ENCODE data around the gene CDKAL1.
"Not testable (repeated sequence)": the region's sequence is repeated elsewhere in the genome, so short reads cannot be mapped to it uniquely, and the experiment has no call there.

Gene CDKAL1

DNA sequence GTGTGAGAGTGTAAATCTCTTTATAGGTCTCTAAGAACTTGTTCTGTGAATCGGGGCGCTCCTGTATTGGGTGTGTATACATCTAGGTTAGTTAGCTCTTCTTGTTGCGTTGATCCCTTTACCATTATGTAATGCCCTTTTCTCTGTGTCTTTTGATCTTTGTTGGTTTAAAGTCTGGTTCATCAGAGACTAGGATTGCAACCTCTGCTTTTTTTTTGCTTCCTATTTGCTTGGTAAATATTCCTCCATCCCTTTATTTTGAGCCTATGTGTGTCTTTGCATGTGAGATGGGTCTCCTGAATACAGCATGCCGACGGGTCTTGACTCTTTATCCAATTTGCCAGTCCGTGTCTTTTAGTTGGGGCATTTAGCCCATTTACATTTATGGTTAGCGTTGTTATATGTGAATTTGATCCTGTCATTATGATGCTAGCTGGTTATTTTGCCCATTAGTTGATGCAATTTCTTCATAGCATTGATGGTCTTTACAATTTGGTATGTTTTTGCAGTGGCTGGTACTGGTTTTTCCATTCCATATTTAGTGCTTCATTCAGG lies 60.1 kb downstream of the CDKAL1 start:
- not testable (repeated sequence) for DNase-seq (ENCODE audit: low read depth)

DNA sequence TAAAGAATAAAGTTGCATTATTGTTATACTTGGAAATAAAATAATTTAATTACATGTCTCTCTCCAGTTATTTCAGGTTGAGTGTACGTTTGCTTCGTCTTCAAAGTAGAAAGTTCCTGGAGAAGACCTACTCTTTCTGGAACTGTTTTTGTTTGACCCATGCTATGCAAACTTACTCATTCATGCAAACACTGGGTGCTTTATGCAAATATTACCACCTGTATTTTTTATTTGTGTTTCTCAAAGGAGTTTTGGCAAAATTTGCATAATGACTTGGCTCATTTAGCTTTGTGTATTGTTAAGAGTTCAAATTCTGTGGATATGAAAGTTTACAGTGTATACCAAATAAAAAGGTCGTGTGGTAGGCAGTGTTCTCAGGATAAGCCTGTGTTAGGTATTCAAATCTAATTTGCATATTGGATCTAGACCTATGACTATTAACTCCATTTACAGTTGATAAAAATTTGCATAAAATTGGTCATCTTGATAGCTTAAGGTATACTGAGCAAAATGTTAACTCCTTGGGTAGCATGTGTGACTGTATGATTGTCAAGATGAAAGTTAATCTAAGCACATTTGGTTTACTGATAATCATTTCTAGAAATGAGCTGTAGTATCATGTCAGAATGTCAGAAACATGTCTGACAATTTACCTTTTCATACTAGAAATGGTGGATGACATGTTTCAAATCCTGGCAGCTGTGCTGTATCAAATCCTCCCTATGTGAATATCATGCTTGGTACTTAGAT lies 65.2 kb downstream of the CDKAL1 start:
- DNase-seq (ENCODE audit: low read depth), result no peak

DNA sequence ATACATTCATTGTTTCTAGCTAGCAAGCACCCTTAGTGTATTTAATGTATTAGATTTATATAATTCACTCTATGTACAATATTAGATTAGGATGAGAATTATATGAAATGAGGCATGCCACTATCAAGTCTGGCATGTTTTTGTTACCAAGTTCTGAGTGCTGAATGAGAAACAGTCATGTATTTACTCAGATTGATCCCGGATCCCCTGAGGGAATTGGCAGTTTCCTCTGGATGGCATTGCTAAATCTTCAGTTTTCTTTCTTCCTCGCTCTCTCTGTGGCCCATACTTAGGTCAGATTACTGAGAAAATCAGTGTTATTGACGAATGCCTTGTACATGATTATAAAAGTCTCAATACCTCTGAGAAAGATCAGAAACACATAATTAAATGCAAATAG lies 66.6 kb downstream of the CDKAL1 start:
- DNase-seq (ENCODE audit: low read depth), result no peak

DNA sequence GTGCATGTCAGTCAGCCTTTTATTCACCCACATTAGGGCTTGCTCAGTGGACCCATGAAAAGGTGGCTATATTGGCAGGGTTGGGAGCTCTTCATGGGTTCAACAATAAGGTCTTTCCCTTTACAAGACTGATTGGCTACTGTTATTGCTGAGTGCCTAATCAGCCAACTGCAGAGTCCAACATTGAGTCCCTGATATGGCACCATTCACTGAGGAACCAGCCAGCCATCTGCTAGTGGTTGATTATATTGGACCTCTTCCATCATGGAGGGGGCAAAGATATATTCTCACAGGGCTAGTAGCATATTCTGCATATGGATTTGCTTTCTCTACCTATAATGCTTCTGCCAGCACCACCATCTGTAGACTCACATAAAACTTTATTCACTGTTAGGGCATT lies 69.9 kb downstream of the CDKAL1 start:
- DNase-seq (ENCODE audit: low read depth), result no peak

DNA sequence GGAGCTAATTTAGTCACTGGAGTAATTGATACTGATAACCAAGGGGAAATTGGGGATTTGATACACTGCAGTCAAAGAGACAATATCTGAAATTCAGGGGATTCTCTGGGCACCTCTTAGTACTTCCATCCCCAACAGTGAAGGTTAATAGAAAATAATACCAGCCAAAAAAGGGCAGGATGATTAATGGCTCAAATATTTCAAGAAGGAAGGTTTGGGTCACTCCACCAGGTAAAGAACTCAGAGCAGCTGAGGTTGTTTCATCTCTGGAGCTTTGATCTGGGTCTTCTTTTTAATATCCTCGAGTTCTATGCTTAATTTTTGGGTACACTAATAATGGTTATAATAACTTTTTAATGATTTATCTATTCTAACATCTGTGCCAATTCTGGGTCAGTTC lies 70.8 kb downstream of the CDKAL1 start:
- DNase-seq (ENCODE audit: low read depth), result no peak

DNA sequence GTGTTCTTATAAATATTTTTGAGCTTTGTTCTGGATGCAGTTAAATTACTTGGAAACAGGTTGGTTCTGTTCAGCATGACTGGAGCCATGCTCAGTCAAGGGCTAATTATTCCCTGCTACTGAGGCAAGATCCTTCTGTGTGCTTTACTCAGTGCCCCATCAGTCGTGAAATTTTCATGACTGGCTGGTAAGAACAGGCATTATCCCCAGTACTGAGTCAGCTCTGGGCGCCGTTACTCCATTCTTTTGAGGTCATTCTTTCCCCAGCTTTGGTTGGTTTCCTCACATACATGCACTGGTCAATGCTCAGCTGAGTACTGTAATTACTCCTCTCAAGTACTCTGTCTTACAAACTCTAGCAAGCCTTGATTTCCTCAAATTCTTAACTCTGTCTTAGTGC lies 71.3 kb downstream of the CDKAL1 start:
- no peak for DNase-seq (ENCODE audit: low read depth)

DNA sequence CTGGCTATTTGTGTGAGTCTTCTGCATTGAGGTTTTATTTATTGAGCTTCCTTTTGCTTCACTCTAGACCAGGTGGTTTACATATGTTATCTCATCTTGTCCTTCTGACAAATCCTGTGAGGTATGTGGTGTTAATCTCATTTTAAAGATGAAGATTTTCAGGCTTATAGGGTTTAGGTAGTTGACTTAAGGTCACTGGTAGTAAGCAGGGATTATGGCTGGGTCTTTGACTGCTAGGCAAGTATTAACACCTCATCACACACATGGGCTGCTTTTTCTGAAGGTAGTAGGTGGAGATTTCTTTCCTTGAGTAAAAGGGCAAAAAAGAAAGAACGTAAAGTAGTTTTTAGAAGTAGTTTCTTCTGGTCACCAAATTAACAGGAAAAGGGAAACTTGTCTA lies 72.6 kb downstream of the CDKAL1 start:
- no peak for DNase-seq (ENCODE audit: low read depth)

DNA sequence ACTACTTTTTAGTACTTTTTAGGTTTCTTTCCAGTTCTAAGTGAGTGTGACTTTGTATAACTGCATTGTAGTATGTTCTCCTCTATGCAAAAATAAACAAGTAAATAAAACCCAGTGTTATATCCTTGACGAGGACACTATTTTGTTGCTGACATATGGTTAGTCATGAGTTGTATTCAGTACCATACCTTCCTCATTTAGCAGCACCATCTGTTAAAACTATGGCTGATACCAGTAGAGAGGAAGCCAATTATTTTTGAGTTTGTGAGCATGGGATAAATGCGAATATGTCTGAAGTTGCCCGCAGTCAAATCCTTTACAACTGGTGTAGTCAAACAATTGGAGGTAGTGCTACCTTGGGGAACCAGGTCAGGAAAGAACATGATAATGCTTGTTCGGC lies 74.1 kb downstream of the CDKAL1 start:
- no peak for DNase-seq (ENCODE audit: low read depth)

DNA sequence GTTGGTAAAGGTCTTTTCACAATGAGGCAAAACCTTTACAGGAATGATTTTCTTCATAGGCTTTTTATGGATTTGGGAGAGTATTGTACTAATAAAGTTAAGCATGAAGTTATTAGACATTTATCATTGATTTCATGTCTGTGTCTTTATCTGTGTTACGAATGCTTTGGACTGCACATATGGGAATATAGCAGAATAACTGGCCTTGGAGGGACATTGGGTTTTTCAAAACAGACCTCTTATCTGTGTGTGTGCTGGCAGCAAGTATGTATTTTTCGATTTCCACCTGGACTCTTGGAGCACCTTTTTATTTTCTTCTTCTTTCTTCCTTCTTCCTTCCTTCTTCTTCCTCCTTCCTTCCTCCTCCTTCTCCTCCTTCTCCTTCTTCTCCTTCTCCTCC lies 74.6 kb downstream of the CDKAL1 start:
- no peak for DNase-seq (ENCODE audit: low read depth)

DNA sequence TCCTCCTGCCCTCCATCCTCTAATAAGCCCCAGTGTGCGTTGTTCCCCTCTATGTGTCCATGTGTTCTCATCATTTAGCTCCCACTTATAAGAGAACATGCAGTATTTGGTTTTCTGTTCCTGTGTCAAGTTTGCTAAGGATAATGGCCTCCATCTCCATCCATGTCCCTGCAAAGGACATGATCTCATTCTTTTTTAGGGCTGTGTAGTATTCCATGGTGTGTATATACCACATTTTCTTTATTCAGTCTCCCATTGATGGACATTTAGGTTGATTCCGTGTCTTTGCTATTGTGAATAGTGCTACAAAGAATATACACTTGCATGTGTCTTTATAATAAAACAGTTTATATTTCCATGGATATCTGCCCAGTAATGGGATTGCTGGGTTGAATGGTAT lies 75.7 kb downstream of the CDKAL1 start:
- not testable (repeated sequence) for DNase-seq (ENCODE audit: low read depth)

DNA sequence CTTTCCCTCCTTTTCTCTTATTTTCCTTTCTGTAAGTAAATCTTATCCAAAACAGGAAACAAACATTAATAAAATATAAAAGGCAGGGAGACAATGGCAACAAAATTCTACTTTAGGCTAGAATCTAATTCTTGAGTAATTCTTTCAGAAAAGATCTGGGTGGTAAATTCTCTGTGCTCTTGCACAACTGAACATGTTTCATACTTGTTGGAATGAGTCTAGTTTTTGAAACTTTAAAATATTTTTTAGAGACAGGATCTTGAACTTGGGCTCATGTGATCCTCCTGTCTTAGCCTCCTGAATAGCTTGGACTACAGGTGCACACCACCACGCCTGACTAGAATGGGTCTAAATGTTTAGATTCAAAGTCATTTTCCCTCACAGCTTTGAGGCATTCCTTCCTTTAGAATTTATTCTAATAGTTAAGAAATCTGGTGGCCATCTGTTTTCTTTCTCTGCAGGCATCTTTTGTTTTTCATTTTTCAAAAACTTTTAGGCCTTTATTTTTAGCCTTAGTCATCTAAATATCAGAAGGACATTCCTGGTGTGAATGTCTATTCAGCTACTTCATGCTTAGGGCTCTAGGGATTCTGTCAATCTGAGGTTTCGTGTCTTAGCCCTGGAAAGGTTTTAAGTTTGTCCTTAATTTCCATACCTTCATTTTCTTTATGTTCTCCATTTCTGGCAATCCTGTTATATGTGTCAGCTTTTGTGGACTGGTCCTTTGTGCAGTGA lies 76.5 kb downstream of the CDKAL1 start:
- DNase-seq (ENCODE audit: low read depth), result no peak

DNA sequence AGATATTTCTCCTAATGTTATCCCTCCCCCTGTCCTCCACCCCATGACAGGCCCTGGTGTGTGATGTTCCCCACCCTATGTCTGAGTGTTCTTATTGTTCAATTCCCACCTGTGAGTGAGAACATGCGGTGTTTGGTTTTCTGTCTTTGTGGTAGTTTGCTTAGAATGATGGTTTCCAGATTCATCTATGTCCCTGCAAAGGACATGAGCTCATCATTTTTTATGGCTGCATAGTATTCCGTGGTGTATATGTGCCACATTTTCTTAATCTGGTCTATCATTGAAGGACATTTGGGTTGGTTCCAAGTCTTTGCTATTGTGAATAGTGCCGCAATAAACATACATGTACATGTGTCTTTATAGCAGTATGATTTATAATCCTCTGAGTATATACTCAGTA lies 83.3 kb downstream of the CDKAL1 start:
- not testable (repeated sequence) for DNase-seq (ENCODE audit: low read depth)

DNA sequence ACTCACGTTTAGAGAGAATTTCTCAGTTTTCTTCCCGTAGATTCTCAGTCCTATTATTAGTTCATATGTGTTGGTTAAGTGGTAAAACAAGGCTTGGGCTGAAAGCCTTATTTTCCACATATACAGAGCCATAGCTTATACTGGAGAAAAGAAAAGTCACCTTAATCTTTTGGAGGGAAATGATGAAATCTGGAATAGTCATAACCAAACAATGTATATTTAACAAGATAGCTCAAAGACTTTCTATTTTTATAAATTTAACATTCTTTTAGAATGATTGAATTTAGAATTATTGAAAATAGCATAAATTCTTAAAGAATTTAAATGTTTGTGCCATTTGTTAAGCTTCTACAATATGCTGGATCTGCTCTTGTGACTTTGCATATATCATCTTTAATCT lies 85.8 kb downstream of the CDKAL1 start:
- no peak for DNase-seq (ENCODE audit: low read depth)

DNA sequence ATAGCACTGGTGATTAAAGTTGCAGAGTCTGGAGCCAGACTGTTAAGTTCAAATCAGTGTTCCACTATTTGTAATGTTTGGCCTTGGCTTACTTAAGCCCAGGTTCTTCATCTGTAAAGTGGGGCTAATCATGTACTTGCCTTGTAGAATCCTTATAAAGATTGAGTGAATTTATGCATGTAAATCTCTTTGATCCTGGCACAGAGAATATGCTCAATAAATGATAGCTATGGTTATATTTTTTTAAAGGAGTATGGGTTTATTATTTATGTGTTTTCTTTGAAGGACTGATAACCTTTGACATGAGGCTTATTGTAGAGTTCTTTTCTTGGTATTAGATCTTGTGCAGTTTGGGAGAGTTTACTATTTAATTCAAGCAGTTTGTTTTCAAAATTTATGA lies 89.5 kb downstream of the CDKAL1 start:
- DNase-seq (ENCODE audit: low read depth), result no peak

DNA sequence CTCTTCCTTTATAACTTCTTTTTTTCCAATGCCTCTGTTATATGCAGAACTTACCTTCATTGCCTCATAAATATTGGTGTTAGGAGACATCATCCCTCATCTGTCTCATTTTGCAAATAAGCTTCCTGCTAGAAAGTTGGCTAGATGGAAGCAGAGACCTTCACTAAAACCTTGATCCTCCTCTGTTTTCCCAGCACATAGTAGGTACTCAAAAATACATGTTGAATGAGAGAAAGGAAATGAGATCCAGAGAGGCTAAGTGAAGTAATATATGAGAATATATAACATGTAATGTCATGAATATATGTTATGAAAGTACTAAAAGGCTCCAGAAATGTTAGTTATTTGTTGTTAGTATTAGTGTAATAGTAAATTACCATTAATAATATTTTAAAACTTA lies 91.9 kb downstream of the CDKAL1 start:
- no peak for DNase-seq (ENCODE audit: low read depth)

DNA sequence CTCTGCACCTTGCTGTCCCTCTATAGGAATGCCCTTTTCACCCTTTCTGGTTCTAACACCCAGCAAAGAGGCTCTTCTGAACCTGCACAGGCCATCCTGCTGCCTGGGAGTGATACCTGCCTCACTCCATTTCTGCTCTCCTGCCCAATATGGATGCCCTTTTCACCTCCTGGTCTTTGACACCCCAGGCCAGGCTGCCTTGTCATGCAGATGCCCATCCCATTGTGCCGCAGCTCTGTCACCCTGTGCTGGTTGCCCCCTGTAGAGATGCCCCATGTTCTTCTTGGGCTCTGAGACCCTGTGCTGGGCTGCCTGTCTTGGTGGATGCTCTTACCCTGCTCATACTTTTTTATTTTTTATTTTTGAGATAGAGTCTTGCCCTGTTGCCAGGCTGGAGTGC lies 95.3 kb downstream of the CDKAL1 start:
- no peak for DNase-seq (ENCODE audit: low read depth)

DNA sequence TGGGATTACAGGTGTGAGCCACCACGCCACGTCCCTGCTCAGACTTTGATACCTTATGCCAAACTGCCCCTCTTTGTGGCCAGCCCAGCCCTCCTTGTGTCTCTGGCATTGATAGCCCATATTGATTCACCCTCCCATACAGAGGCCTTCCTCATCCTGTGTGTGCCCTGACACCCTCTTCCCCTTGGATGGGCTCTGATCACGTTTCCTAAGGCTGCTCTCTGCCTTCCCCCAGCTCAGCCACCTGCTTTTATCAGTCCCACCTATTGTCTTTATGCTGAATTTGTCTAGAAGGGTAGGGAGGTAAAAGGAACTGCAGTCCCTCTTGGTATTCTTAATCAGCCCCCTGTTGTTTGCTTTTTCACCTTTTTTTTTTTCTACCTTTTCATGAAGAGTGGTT lies 95.9 kb downstream of the CDKAL1 start:
- DNase-seq (ENCODE audit: low read depth), result no peak

DNA sequence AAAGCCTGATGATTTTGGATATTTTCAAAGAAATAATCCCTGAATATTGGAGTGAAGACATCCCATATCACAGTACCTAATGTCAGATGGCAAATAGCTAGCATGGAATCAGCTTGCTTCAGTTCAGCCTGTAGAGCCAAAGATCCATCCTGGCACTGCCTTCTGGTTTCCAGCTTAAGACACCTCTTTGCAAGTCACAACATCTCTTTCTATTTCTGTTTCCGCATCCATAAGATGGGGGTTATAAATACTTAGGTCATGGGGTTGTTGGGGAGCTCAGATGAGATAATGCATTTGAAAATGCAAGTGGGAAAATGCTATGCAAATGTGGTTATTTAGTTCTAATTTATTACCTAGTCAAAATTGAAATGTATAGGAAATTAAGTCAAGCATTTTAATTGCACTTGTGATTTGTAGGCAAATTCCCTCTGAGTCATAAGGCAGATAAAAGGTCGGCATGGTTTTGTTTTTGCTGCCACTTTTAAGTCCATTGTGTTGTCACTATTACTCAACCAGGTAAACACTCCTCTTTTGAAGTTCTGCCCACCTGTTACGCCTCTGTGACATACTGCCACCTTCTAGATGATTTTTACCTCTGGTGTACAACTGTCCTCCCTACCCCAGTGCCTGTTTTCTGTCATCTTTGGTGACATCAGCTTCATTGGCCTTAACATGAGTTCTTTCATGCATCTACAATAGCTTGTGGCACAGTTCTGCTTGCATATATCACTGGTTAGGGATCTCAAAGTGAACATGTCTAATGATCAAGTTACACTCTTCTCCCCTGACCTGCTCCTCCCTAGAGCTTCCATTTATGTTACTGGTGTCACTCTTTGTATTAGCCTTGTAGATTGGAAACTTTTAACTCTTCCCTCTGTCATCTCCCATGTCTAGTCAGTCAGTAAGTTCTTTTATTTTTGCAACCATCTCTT lies 96.6 kb downstream of the CDKAL1 start:
- DNase-seq (ENCODE audit: low read depth), result no peak

DNA sequence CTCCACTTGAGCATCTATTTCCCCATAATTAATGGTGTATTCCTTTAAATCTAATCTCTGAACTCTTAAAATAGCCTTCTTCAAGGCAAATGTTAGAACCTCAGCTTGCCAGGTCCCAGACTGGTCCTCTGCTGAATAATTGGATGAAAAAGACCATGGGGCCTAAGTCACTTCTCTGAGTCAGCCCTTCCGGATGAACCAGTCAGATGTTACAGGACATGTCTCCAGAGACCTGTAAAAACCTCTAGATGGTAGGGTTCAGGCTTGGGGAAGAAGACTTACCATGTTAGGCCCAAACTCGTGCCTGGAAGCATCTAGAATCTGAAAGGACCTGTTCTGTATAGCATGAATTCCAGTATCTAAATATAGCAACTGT lies 97.3 kb downstream of the CDKAL1 start:
- DNase-seq (ENCODE audit: low read depth), result no peak

DNA sequence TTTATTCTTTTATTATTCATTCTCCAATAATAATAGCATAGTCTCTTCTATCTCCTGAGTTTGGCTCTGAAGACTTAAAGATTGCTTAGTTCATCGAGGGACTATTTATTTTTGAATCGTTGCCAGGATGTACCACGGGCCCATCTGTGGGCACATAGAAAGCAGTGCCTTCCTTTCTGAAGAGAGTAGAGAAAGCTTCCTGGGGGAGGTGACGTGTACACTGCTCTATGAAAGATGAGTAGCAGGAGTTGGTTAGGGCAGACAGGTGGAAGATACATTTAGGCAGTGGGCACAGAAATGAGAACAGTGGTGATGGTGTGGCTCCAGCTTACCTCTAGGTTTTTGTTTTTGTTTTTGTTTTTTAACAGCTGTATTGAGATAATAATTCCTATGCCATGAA lies 98.4 kb downstream of the CDKAL1 start:
- DNase-seq (ENCODE audit: low read depth), result no peak

DNA sequence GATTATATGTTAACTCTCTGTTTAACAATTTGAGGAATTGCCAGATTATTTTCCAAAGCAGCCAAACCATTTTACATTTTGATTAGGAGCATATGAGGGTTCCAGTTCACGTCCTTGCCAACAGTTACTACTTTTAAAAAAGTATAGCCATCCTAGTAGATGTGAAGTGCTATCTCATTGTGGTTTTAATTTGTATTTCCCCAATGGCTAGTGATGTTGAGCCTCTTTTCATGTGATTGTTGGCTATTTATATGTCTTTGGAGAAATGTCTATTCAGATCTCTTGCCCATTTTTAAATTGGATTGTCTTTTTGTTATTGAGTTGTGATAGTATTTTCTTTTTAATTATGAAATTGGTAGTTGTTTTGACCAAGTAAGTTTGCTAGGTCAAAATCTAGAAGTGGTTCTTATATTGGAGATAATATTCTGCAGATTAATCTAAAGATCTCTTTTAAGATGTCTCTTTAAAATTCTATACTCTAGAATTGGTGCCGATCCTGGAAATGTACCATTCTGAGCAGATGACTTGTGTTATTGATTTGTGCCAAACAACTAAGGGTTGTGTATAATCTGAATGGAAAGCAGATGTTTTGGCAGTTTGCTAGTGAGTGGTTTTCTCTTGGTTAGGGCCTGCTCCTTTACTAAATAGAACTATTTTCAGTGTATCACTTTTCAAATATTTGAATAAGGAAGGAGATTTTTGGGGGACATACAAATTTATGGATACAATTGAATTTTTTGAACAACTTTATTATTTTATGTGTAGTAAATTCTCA lies 99.5 kb downstream of the CDKAL1 start:
- DNase-seq (ENCODE audit: low read depth), result no peak

DNA sequence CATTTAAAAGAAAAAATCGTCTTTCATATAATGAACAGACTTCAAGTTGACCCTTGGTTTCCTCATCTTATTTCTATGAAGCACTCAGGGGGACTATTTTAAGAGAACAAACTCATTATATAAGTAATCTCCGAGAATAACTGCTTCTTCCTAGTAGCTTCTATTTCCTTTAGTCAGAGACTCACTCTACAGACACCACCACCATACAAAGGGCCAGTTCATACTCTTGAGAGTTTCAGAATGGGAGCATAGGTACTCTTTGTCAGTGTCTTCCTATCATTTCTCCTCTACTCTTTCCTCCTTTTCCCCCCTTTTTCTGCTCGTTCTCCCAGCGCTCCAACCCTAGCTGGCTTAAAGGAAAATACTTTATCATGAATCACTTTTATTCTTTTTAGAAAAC lies 104.9 kb downstream of the CDKAL1 start:
- no peak for DNase-seq (ENCODE audit: low read depth)
